ENCODE measurements around the gene NPAS3. TPM values are rescaled to one million over a fixed set of nuclear protein-coding genes. Genes with fewer than 3 reads are reported as not detected.

Gene NPAS3
- total RNA-seq, 4 donors from 2014 or later: 0.51 to 15.2 (median 6.6) TPM

DNA sequence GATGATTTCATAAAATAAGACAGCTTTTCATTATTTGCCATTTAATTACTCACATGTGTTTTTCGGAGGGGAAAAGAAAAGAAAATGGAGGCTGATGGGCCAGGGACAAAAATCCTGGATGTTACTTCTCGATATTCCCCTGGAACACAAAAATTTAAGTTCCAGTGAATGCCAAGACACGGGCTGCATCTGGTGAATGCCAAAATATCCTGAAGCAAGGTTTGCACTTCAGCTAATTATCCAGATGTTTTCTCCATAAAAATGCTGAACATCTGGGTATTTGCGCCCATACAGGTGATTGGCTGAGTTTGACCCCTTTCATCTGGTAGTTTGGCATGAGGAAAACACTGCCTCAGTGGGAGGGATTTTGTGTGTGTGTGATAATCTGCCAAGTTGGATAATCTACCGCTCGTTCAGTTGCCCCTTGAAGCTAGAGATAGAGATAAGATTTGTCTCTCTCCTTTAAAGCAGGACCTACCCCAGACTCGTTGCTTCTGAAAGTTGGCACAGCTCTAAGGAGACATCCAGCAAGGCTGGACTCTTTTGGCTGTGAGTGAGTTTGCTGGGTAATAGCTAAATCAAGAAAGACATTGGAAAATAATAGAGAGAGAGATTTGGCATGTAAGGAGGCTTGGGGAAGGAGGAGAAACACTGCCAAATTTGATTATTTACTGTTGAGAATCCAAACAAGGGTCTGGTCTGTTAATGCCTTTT lies 622.2 kb downstream of the NPAS3 start:
- Histone ChIP-seq H3K9me3 (no peaks in the 10 kb centered on the region), H3K36me3 (no peaks in the 10 kb centered on the region), H3K4me3 (no peak overlapping the region), H3K27ac (no peak overlapping the region), H3K4me1 (no peaks in the 10 kb centered on the region), H3K27me3 (no peaks in the 10 kb centered on the region)
- no peak for DNase-seq
- TF ChIP-seq POLR2A (IDR thresholded peaks at IDR 0.05): no peak
- TF ChIP-seq, protein P1, sequence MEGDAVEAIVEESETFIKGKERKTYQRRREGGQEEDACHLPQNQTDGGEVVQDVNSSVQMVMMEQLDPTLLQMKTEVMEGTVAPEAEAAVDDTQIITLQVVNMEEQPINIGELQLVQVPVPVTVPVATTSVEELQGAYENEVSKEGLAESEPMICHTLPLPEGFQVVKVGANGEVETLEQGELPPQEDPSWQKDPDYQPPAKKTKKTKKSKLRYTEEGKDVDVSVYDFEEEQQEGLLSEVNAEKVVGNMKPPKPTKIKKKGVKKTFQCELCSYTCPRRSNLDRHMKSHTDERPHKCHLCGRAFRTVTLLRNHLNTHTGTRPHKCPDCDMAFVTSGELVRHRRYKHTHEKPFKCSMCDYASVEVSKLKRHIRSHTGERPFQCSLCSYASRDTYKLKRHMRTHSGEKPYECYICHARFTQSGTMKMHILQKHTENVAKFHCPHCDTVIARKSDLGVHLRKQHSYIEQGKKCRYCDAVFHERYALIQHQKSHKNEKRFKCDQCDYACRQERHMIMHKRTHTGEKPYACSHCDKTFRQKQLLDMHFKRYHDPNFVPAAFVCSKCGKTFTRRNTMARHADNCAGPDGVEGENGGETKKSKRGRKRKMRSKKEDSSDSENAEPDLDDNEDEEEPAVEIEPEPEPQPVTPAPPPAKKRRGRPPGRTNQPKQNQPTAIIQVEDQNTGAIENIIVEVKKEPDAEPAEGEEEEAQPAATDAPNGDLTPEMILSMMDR (IDR thresholded peaks at IDR 0.05): no peak
- intact Hi-C loops (cut with DNase I; ENCODE audit: low total_unique reads): no loop called here

DNA sequence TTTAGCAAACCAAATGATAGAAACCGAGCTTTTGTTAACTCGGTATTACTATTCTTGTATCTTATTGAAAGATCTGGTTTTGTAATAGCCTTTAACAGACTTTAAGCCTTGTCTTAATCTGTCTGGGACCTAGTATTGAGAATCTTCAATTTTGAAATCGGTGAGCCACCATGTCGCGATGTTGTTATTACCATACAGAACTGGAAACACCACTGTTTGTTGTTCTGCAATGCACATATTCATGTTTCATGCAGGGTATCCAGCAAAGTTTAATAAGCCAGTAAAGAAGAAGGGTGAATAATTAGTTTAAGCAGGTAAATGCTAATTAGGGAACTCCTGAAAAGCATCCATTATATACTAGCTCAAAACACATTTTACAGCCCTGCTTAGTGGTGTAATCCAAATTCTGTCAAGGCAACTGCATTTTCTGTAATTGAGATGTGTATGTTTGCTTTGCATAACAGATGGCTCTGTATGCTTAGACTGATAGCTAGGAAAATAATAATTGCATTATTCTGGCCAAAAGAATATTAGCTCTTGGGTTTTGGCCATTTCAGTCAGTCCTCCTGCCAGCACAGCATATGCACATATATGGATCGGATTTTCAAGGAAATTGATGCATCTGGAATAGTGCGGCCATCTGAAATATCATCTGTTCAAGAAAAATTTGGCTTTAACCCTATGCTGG lies 623.0 kb downstream of the NPAS3 start:
- intact Hi-C loops (cut with DNase I; ENCODE audit: low total_unique reads): no loop called here
- TF ChIP-seq POLR2A (IDR thresholded peaks at IDR 0.05): no peak
- TF ChIP-seq, protein P1 (IDR thresholded peaks at IDR 0.05): no peak
- H3K27ac ChIP-seq: no peak overlapping the region

DNA sequence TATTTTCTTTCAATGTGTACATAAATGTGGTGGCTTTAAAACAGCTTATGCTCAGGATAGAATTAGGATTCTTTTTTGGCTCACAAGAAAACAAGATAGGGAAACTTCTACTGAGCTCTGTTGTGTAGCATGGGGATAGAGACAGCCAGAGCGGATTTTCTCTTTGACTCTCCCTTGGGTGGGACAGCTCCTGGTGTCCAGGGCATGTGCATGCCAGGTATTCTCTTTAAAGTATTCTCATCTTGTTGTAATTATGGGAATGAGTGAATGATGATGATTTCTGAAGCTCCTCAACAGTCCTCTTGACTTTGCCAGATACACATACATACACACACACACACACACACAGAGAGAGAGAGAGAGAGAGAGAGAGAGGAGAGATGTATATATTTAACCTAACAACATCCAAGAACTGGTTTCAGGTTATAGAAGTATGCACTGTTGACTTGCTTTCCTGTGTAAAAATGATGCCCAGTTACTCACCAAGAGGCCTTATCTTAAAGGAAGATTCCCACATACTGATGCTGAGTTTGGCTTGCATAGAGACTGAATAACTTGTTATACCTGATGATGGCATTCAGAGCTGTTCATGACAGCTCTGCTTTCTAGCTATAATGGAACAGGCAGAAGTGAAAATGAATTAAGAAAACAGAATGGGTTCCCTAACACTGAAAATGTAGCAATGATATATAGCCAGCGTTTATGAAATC lies 624.7 kb downstream of the NPAS3 start:
- intact Hi-C loops (cut with DNase I; ENCODE audit: low total_unique reads): no loop called here
- H3K4me3 ChIP-seq: no peak overlapping the region

More for the DNA sequence above, 623.0 kb downstream of the NPAS3 start:
- Histone ChIP-seq H3K9me3 (no peaks in the 10 kb centered on the region), H3K4me1 (no peaks in the 10 kb centered on the region), H3K27me3 (no peaks in the 10 kb centered on the region), H3K4me3 (no peak overlapping the region), H3K36me3 (no peaks in the 10 kb centered on the region)
- DNase-seq: no peak

DNA sequence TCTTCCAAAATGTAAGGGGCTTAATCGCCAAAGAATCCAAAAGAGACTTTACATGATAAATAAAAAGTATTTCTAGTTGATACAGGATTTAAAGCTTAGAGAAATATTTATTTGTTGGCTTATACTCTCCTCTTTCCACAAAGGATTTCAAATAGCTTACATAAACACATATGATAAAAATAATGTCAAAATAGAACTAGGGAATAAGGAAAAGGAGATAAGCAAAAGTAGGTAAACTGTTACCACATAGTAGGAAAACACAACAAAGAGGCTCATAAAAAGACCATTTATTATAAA lies 625.2 kb downstream of the NPAS3 start:
- Histone ChIP-seq H3K9me3 (no peaks in the 10 kb centered on the region), H3K27ac (no peak overlapping the region), H3K27me3 (no peaks in the 10 kb centered on the region), H3K4me1 (no peaks in the 10 kb centered on the region), H3K36me3 (no peaks in the 10 kb centered on the region), H3K4me3 (no peak overlapping the region)
- DNase-seq: no peak
- intact Hi-C loops (cut with DNase I; ENCODE audit: low total_unique reads): no loop called here
- no peak for TF ChIP-seq POLR2A (IDR thresholded peaks at IDR 0.05)
- TF ChIP-seq, protein P1 (IDR thresholded peaks at IDR 0.05): no peak

More for the DNA sequence above, 624.7 kb downstream of the NPAS3 start:
- TF ChIP-seq POLR2A (IDR thresholded peaks at IDR 0.05): no peak
- TF ChIP-seq, protein P1 (IDR thresholded peaks at IDR 0.05): no peak
- H3K4me1 ChIP-seq: no peaks in the 10 kb centered on the region
- no peak overlapping the region for H3K27ac ChIP-seq
- no peaks in the 10 kb centered on the region for H3K9me3 ChIP-seq
- H3K36me3 ChIP-seq: no peaks in the 10 kb centered on the region
- no peak for DNase-seq
- no peaks in the 10 kb centered on the region for H3K27me3 ChIP-seq

Measured in uterus (tissue), 4 donors.